OCI-LY1 (cell line): ENCODE measurements around the gene ARHGEF37.

Source experiments
- EZH2 ChIP-seq: fragments of 200-600 bp; sonication (generic), shearing (Covaris generic); IDR thresholded peaks from 2 replicates; pipeline ENCODE4 v1.8.0; 2017; ENCODE audit warnings: borderline replicate concordance, mixed run types, mild to moderate bottlenecking, antibody characterized with exemption, low read length, moderate library complexity, mixed read lengths
- TF ChIP-seq, protein P1 (sequence below): fragments of 200-600 bp; sonication (generic), shearing (Covaris generic); IDR thresholded peaks from 2 replicates; pipeline ENCODE4 v1.5.1; 2017; ENCODE audit warnings: mild to moderate bottlenecking, antibody characterized with exemption, low read length, moderate library complexity, mixed read lengths

DNA sequence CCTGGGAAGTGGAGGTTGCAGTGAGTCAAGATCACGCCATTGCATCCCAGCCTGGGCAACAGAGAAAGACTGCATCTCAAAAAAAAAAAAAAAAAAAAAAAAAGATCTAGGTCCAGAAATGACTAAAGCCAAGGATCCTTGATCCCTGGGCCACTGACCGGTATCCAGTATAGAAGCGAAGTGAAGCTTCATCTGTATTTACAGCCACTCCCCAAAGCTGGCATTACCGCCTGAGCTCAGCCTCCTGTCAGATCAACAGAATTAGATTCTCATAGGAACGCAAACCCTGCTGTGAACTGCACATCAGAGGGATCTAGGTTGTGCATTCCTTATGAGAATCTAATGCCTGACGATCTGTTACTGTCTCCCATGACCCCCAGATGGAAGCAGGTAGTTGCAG lies 39.4 kb upstream of the ARHGEF37 start:
- TF ChIP-seq, protein P1, sequence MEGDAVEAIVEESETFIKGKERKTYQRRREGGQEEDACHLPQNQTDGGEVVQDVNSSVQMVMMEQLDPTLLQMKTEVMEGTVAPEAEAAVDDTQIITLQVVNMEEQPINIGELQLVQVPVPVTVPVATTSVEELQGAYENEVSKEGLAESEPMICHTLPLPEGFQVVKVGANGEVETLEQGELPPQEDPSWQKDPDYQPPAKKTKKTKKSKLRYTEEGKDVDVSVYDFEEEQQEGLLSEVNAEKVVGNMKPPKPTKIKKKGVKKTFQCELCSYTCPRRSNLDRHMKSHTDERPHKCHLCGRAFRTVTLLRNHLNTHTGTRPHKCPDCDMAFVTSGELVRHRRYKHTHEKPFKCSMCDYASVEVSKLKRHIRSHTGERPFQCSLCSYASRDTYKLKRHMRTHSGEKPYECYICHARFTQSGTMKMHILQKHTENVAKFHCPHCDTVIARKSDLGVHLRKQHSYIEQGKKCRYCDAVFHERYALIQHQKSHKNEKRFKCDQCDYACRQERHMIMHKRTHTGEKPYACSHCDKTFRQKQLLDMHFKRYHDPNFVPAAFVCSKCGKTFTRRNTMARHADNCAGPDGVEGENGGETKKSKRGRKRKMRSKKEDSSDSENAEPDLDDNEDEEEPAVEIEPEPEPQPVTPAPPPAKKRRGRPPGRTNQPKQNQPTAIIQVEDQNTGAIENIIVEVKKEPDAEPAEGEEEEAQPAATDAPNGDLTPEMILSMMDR = no peak
- TF ChIP-seq EZH2 = no peak
